ENCODE results near the gene LMAN1.

LMAN1 gene

GRCh38 chr18:59383851-59384250, 24.8 kb upstream of the LMAN1 start:
- H3K9me3 ChIP-seq (ENCODE audit: low read length): no peaks in the 10 kb centered on the region
- no peak overlapping the region for H3K27ac ChIP-seq (ENCODE audit: low read depth, low read length)
- no peak overlapping the region for H3K9ac ChIP-seq (ENCODE audit: low read length)
- H3K4me3 ChIP-seq (ENCODE audit: low read depth in 1 of 2, low read length in 2 of 2): no peak overlapping the region
- H3K27me3 ChIP-seq (ENCODE audit: control insufficient read depth in 1 of 2, insufficient read depth in 2 of 2, low read length in 2 of 2): no peaks in the 10 kb centered on the region
- H3K4me1 ChIP-seq (ENCODE audit: insufficient read depth, low read length): no peaks in the 10 kb centered on the region
- H3K36me3 ChIP-seq (ENCODE audit: insufficient read depth, low read length): no peaks in the 10 kb centered on the region

GRCh38 chr18:59382383-59382782, 23.3 kb upstream of the LMAN1 start:
- H3K4me1 ChIP-seq (ENCODE audit: insufficient read depth, low read length): no peaks in the 10 kb centered on the region
- H3K9ac ChIP-seq (ENCODE audit: low read length): no peak overlapping the region
- no peak overlapping the region for H3K4me3 ChIP-seq (ENCODE audit: low read depth in 1 of 2, low read length in 2 of 2)
- H3K36me3 ChIP-seq (ENCODE audit: insufficient read depth, low read length): no peaks in the 10 kb centered on the region
- no peaks in the 10 kb centered on the region for H3K27me3 ChIP-seq (ENCODE audit: control insufficient read depth in 1 of 2, insufficient read depth in 2 of 2, low read length in 2 of 2)
- H3K9me3 ChIP-seq (ENCODE audit: low read length): no peaks in the 10 kb centered on the region
- H3K27ac ChIP-seq (ENCODE audit: low read depth, low read length): no peak overlapping the region

- no peak overlapping the region for H3K9ac ChIP-seq (ENCODE audit: low read length)
- H3K27ac ChIP-seq (ENCODE audit: low read depth, low read length): no peak overlapping the region
- H3K27me3 ChIP-seq (ENCODE audit: control insufficient read depth in 1 of 2, insufficient read depth in 2 of 2, low read length in 2 of 2): no peaks in the 10 kb centered on the region
- H3K4me3 ChIP-seq (ENCODE audit: low read depth in 1 of 2, low read length in 2 of 2): no peak overlapping the region
- no peaks in the 10 kb centered on the region for H3K9me3 ChIP-seq (ENCODE audit: low read length)
- no peaks in the 10 kb centered on the region for H3K36me3 ChIP-seq (ENCODE audit: insufficient read depth, low read length)
- H3K4me1 ChIP-seq (ENCODE audit: insufficient read depth, low read length): no peaks in the 10 kb centered on the region
Measured at GRCh38 chr18:59381949-59382348, 22.9 kb upstream of the LMAN1 start.

- no peaks in the 10 kb centered on the region for H3K27me3 ChIP-seq (ENCODE audit: control insufficient read depth in 1 of 2, insufficient read depth in 2 of 2, low read length in 2 of 2)
Measured at GRCh38 chr18:59380706-59381105, 21.6 kb upstream of the LMAN1 start.

GRCh38 chr18:59379772-59380522, 20.9 kb upstream of the LMAN1 start:
- no peak overlapping the region for H3K27ac ChIP-seq (ENCODE audit: low read depth, low read length)
- no peaks in the 10 kb centered on the region for H3K4me1 ChIP-seq (ENCODE audit: insufficient read depth, low read length)
- no peak overlapping the region for H3K4me3 ChIP-seq (ENCODE audit: low read depth in 1 of 2, low read length in 2 of 2)
- no peaks in the 10 kb centered on the region for H3K9me3 ChIP-seq (ENCODE audit: low read length)
- H3K9ac ChIP-seq (ENCODE audit: low read length): no peak overlapping the region
- H3K27me3 ChIP-seq (ENCODE audit: control insufficient read depth in 1 of 2, insufficient read depth in 2 of 2, low read length in 2 of 2): no peaks in the 10 kb centered on the region
- no peaks in the 10 kb centered on the region for H3K36me3 ChIP-seq (ENCODE audit: insufficient read depth, low read length)

More at GRCh38 chr18:59380706-59381105, 21.6 kb upstream of the LMAN1 start:
- no peak overlapping the region for H3K4me3 ChIP-seq (ENCODE audit: low read depth in 1 of 2, low read length in 2 of 2)
- no peaks in the 10 kb centered on the region for H3K9me3 ChIP-seq (ENCODE audit: low read length)
- no peak overlapping the region for H3K9ac ChIP-seq (ENCODE audit: low read length)
- H3K4me1 ChIP-seq (ENCODE audit: insufficient read depth, low read length): no peaks in the 10 kb centered on the region
- H3K36me3 ChIP-seq (ENCODE audit: insufficient read depth, low read length): no peaks in the 10 kb centered on the region
- H3K27ac ChIP-seq (ENCODE audit: low read depth, low read length): no peak overlapping the region

- Histone ChIP-seq H3K4me1 (ENCODE audit: insufficient read depth, low read length) (no peaks in the 10 kb centered on the region), H3K9ac (ENCODE audit: low read length) (no peak overlapping the region), H3K36me3 (ENCODE audit: insufficient read depth, low read length) (no peaks in the 10 kb centered on the region), H3K9me3 (ENCODE audit: low read length) (no peaks in the 10 kb centered on the region), H3K27ac (ENCODE audit: low read depth, low read length) (no peak overlapping the region), H3K27me3 (ENCODE audit: control insufficient read depth in 1 of 2, insufficient read depth in 2 of 2, low read length in 2 of 2) (no peaks in the 10 kb centered on the region), H3K4me3 (ENCODE audit: low read depth in 1 of 2, low read length in 2 of 2) (no peak overlapping the region)
Measured at GRCh38 chr18:59377613-59378337, 18.7 kb upstream of the LMAN1 start.

- H3K4me1 ChIP-seq (ENCODE audit: insufficient read depth, low read length): no peaks in the 10 kb centered on the region
- H3K4me3 ChIP-seq (ENCODE audit: low read depth in 1 of 2, low read length in 2 of 2): no peak overlapping the region
- H3K9ac ChIP-seq (ENCODE audit: low read length): no peak overlapping the region
- H3K27me3 ChIP-seq (ENCODE audit: control insufficient read depth in 1 of 2, insufficient read depth in 2 of 2, low read length in 2 of 2): no peaks in the 10 kb centered on the region
- H3K27ac ChIP-seq (ENCODE audit: low read depth, low read length): no peak overlapping the region
- H3K36me3 ChIP-seq (ENCODE audit: insufficient read depth, low read length): no peaks in the 10 kb centered on the region
- H3K9me3 ChIP-seq (ENCODE audit: low read length): no peaks in the 10 kb centered on the region
Measured at GRCh38 chr18:59376351-59376935, 17.4 kb upstream of the LMAN1 start.

GRCh38 chr18:59374128-59374527, 15.1 kb upstream of the LMAN1 start:
- no peaks in the 10 kb centered on the region for H3K27me3 ChIP-seq (ENCODE audit: control insufficient read depth in 1 of 2, insufficient read depth in 2 of 2, low read length in 2 of 2)
- no peak overlapping the region for H3K9ac ChIP-seq (ENCODE audit: low read length)
- H3K36me3 ChIP-seq (ENCODE audit: insufficient read depth, low read length): no peaks in the 10 kb centered on the region

GRCh38 chr18:59372975-59373374, 13.9 kb upstream of the LMAN1 start:
- Histone ChIP-seq H3K27me3 (ENCODE audit: control insufficient read depth in 1 of 2, insufficient read depth in 2 of 2, low read length in 2 of 2) (no peaks in the 10 kb centered on the region), H3K4me3 (ENCODE audit: low read depth in 1 of 2, low read length in 2 of 2) (no peak overlapping the region), H3K9ac (ENCODE audit: low read length) (no peak overlapping the region)

More at GRCh38 chr18:59374128-59374527, 15.1 kb upstream of the LMAN1 start:
- Histone ChIP-seq H3K9me3 (ENCODE audit: low read length) (no peaks in the 10 kb centered on the region), H3K4me3 (ENCODE audit: low read depth in 1 of 2, low read length in 2 of 2) (no peak overlapping the region), H3K27ac (ENCODE audit: low read depth, low read length) (no peak overlapping the region), H3K4me1 (ENCODE audit: insufficient read depth, low read length) (no peaks in the 10 kb centered on the region)

GRCh38 chr18:59360381-59360780, 1.3 kb upstream of the LMAN1 start:
- Histone ChIP-seq H3K9me3 (ENCODE audit: low read length) (no peaks in the 10 kb centered on the region), H3K27ac (ENCODE audit: low read depth, low read length) (no peak overlapping the region), H3K36me3 (ENCODE audit: insufficient read depth, low read length) (peaks cover 8% of the 10 kb centered on the region), H3K27me3 (ENCODE audit: control insufficient read depth in 1 of 2, insufficient read depth in 2 of 2, low read length in 2 of 2) (no peaks in the 10 kb centered on the region), H3K4me3 (ENCODE audit: low read depth in 1 of 2, low read length in 2 of 2) (no peak overlapping the region), H3K9ac (ENCODE audit: low read length) (no peak overlapping the region), H3K4me1 (ENCODE audit: insufficient read depth, low read length) (peaks cover 7% of the 10 kb centered on the region)

More at GRCh38 chr18:59372975-59373374, 13.9 kb upstream of the LMAN1 start:
- Histone ChIP-seq H3K36me3 (ENCODE audit: insufficient read depth, low read length) (no peaks in the 10 kb centered on the region), H3K27ac (ENCODE audit: low read depth, low read length) (no peak overlapping the region), H3K4me1 (ENCODE audit: insufficient read depth, low read length) (no peaks in the 10 kb centered on the region), H3K9me3 (ENCODE audit: low read length) (no peaks in the 10 kb centered on the region)

- Histone ChIP-seq H3K4me1 (ENCODE audit: insufficient read depth, low read length) (peaks cover 7% of the 10 kb centered on the region), H3K9me3 (ENCODE audit: low read length) (no peaks in the 10 kb centered on the region), H3K9ac (ENCODE audit: low read length) (peak overlapping the region; percentile 37), H3K4me3 (ENCODE audit: low read depth in 1 of 2, low read length in 2 of 2) (peak overlapping the region; percentile 87 to 97), H3K27ac (ENCODE audit: low read depth, low read length) (peak overlapping the region; percentile 10), H3K27me3 (ENCODE audit: control insufficient read depth in 1 of 2, insufficient read depth in 2 of 2, low read length in 2 of 2) (no peaks in the 10 kb centered on the region), H3K36me3 (ENCODE audit: insufficient read depth, low read length) (peaks cover 15% of the 10 kb centered on the region)
Measured at GRCh38 chr18:59359576-59359952, 499 bp upstream of the LMAN1 start.
